Endothelial cell of umbilical vein (primary cell): ENCODE measurements around the gene NCL.

ENCODE experiments used
- CTCF ChIP-seq, 2 donors: IDR thresholded peaks; 1 replicate in 1 of 2; 2 replicates in 1 of 2; pipeline ENCODE4 v1.5.1; 2011; ENCODE audit warnings: low read length in 2 of 2, mild to moderate bottlenecking in 2 of 2, moderate library complexity in 2 of 2, control low read depth in 1 of 2, inconsistent platforms in 1 of 2, low read depth in 1 of 2; ENCODE audit not compliant: insufficient read depth in 1 of 2; ENCODE audit errors: extremely low read depth in 1 of 2
- EZH2 ChIP-seq: IDR thresholded peaks from 2 replicates; pipeline ENCODE4 v1.6.1; 2012; ENCODE audit warnings: borderline replicate concordance, low read depth, mild to moderate bottlenecking, moderate library complexity, low read length, inconsistent platforms; ENCODE audit not compliant: severe bottlenecking
- JUN ChIP-seq: IDR thresholded peaks from 2 replicates; pipeline ENCODE4 v1.6.1; 2011; ENCODE audit warnings: borderline replicate concordance, low read depth; ENCODE audit not compliant: insufficient read length, insufficient read depth
- MAX ChIP-seq: IDR thresholded peaks from 2 replicates; pipeline ENCODE4 v1.6.1; 2011; ENCODE audit not compliant: insufficient read depth, insufficient read length
- MYC ChIP-seq: IDR thresholded peaks from one replicate; pipeline ENCODE4 v1.6.1; 2011; ENCODE audit warnings: mild to moderate bottlenecking, low read depth, low read length
- POLR2A ChIP-seq: IDR thresholded peaks from 2 replicates; pipeline ENCODE4 v1.6.1; 2012; ENCODE audit warnings: low read depth, mild to moderate bottlenecking, control low read depth, low read length
- POLR2AphosphoS5 ChIP-seq: IDR thresholded peaks from 2 replicates; pipeline ENCODE4 v1.6.1; 2012; ENCODE audit warnings: low read depth, mild to moderate bottlenecking, control low read depth, low read length, moderate library complexity; ENCODE audit not compliant: insufficient read depth

- TF ChIP-seq CTCF (IDR thresholded peaks at IDR 0.05; ENCODE audit: extremely low read depth in 1 of 2, insufficient read depth in 1 of 2, low read depth in 1 of 2, low read length in 2 of 2) (peak; percentile 8 to 38), MAX (no peak), POLR2AphosphoS5 (no peak), EZH2 (no peak), POLR2A (no peak), JUN (no peak), MYC (no peak)
These were observed 53.8 kb downstream of the NCL start for GRCh38 chr2:231410293-231411004.
